KOPT-K1 (cell line): ENCODE data around the gene C19orf85.
"Not testable (repeated sequence)": the region's sequence is repeated elsewhere in the genome, so short reads cannot be mapped to it uniquely, and the experiment has no call there.

ENCODE experiments used
- H3K27ac ChIP-seq: fragments of 200-600 bp; sonication (generic); 2 replicates; pipeline ENCODE4 v1.5.1; 2016; ENCODE audit warnings: antibody characterized with exemption, mild to moderate bottlenecking, low read depth, low read length; ENCODE audit not compliant: poor library complexity, severe bottlenecking
- H3K36me3 ChIP-seq: fragments of 200-600 bp; sonication (generic); 2 replicates; pipeline ENCODE4 v1.5.1; 2017; ENCODE audit warnings: antibody characterized with exemption, mild to moderate bottlenecking, low read length, moderate library complexity; ENCODE audit not compliant: insufficient read depth
- H3K9me3 ChIP-seq: fragments of 200-600 bp; sonication (generic); 2 replicates; pipeline ENCODE4 v1.5.1; 2017; ENCODE audit warnings: antibody characterized with exemption, low read length, mild to moderate bottlenecking; ENCODE audit not compliant: insufficient read depth, poor library complexity, severe bottlenecking

The C19orf85 gene

DNA sequence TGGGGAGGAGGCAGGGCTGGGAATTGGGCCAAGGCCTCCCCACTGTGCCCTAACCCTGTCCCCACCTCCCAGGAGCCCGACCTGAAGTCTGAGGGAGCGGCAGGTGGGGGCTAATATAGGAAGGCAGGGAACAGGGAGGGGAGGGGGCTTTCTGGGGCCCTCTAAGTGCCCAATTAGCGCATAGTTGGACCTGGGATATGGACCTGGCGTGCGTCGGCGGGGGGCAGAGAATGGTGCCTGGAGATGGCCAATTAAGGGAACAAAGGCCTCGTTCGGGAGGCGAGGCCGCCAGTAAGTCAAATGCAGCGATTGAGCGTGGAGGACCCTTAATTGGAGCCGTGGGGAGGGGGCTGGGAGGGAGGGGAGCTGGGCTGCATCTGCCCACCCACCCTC lies at the start of gene C19orf85:
Gene C19orf85, minus strand, starts transcription at position 90 of the 393 bp plus-strand sequence. CDS start 197 bp downstream, outside the sequence.
- Histone ChIP-seq H3K9me3 (no peaks in the 10 kb centered on the region), H3K36me3 (no peaks in the 10 kb centered on the region), H3K27ac (no peak within 1 kb of the TSS)

DNA sequence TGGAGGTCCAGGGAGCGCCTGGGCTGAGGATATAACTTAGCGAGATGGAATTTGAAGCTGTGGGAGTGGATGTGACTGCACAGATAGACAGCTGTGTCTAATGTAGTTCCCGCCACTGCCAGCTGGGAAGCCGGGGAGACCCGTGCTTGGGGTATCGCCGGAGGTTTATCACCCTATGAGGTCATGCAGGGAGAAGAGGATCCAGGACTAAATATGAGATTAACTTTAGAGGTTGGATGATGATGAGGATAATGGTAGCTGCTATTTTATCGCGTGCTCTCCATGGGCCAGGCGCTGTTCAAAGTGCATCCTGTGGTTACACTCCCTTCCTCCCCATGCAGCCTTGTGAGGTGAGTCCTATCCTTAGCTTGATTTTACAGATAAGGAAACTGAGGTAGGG lies 43.6 kb upstream of the C19orf85 start:
- Histone ChIP-seq H3K9me3 (no peaks in the 10 kb centered on the region), H3K27ac (no peak overlapping the region), H3K36me3 (no peaks in the 10 kb centered on the region)

DNA sequence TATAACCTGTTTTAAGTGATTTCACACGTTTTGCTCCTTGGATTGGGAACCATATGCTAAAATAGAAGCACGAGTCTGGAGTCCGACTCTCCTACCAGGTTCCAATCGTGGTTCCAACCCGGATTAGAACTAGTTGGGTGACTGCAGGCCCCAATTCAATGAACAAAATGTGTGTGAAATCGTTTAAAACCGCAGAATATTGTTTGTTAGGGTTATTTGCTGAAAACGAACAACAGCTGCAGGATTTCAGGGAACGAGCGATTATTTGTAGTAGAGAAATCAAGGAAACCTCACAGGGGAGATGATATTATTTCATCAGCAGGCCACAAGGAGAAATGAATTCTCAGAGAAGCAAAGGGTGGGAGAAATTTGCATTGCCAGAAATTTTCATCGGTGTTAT lies 40.4 kb upstream of the C19orf85 start:
- no peaks in the 10 kb centered on the region for H3K36me3 ChIP-seq
- no peaks in the 10 kb centered on the region for H3K9me3 ChIP-seq
- no peak overlapping the region for H3K27ac ChIP-seq

DNA sequence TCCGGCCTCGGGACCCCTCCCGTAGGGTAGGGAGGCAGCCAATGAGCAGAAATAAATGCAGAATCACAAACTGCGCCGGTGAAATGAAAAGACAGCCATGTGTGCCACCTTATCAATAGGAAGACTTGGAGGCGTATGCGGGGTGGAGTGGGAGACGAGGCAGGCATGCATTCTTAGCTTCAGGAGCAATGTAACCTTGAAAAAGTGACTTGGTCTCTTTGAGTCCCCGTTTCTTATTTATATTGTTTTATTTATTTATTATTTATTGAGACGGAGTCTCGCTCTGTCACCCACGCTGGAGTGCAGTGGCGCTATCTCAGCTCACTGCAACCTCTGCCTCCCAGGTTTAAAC lies 39.7 kb upstream of the C19orf85 start:
- H3K27ac ChIP-seq = no peak overlapping the region

DNA sequence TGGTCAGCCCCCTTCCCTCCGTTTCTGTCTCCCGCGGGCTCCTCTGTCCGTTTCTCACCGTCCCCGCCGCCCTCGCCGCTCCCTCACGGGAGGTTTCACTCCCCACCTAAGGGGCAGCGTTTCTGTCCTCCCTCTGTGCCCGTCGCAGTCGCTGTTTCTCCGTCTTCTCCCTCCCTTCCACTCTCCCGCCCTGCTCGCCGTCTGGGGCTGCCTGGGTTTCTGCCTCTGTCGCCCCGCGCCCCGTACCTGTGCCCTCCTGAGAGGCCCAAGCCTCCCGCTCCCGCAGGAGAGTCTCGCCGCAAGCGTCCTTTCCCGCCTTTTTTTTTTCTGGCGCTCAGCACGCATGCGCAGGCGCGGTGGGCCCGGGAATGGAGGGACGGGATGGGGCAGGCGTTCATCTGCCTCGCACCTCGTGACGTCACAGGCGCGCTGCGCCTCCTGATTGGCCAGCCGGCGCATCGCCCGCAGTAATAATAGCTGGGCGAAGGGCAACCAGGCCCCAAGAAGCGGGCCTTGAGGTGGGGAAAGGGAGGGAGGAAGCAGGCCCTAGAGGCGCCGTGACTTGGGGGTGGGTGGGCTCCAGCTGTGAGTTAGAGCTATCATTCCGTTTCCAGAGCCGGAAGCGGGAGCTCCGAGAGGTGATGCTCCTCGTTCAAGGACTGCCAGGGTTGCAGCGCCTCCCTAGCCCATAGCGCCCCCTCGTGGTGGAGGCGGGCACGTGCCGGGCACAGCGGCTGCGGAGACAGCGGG lies 39.1 kb upstream of the C19orf85 start:
- Histone ChIP-seq H3K36me3 (no peaks in the 10 kb centered on the region), H3K27ac (peak overlapping the region; percentile 45), H3K9me3 (no peaks in the 10 kb centered on the region)

More for the DNA sequence above, 39.7 kb upstream of the C19orf85 start:
- Histone ChIP-seq H3K9me3 (no peaks in the 10 kb centered on the region), H3K36me3 (no peaks in the 10 kb centered on the region)

DNA sequence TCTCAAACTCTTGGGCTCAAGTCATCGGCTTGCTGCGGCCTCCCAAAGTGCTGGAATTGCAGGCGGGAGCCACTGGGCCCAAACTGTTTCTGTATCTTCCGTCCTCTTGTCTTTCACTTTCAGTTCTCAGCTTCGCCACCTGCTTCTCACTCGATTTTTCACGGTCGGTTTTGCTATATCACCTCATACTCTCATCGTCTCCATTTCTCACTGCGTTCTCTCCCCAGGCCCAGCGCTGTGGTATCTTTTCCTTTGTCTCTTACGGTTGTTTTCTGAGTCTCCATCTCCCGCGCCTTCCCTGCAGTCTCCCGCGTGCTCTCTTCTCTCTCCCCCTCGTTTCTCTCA lies 38.6 kb upstream of the C19orf85 start:
- H3K36me3 ChIP-seq = no peaks in the 10 kb centered on the region
- no peaks in the 10 kb centered on the region for H3K9me3 ChIP-seq
- H3K27ac ChIP-seq = peak overlapping the region; percentile 45

DNA sequence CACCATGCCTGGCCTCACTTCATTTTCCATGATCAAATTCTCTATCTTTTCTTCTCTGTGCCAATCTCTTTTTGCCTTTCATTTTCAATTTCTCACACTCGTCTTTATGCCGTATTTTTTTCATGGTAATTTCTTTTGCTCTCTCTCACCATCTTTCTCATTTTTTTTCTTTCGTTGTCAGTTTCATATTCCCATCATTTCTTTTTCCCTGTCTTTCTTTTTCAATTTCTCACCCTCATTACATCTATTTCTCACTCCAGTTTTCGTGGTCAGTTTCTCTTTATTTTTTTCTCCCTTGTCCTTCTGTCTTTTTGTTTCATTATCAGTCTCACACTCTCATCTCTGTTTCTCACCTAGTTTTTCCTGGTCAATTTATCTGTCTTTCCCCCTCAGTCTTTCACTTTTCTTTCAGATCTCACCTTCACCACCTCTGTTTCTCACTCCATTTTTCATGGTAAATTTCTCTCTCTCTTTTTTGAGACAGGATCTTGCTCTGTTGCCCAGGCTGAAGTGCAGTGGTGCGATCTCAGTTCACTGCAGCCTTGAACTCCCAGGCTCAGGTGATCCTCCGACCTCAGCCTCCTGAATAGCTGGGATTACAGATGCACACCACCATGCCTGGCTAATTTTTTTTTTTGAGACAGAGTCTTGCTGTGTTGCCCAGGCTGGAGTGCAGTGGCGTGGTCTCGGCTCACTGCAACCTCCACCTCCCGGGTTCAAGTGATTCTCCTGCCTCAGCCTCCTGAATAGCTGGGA lies 37.8 kb upstream of the C19orf85 start:
- Histone ChIP-seq H3K27ac (no peak overlapping the region), H3K36me3 (no peaks in the 10 kb centered on the region), H3K9me3 (no peaks in the 10 kb centered on the region)

DNA sequence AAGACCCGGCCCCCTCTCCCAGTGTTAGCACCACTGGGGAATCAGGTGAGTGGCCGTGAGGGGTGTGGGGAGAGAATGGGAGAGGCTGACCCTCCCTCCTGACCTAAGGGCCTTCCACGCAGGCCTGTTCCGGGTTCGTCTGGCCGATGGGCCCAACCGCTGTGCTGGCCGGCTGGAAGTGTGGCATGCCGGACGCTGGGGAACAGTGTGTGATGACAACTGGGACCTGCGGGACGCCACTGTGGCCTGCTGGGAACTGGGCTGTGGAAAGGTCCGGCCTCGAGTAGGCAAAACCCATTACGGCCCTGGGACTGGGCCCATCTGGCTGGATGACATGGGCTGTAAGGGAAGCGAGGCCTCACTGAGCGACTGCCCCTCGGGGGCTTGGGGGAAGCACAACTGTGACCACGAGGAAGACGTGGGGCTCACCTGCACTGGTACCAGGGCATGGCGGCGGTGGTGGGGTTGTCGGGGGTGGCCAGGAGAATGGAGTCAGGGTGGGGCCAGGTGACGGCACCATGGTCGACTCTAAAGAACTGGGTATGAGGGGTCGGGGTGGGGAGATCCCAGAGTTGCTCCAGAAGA lies 35.9 kb upstream of the C19orf85 start:
- H3K27ac ChIP-seq = no peak overlapping the region
- no peaks in the 10 kb centered on the region for H3K36me3 ChIP-seq
- no peaks in the 10 kb centered on the region for H3K9me3 ChIP-seq

DNA sequence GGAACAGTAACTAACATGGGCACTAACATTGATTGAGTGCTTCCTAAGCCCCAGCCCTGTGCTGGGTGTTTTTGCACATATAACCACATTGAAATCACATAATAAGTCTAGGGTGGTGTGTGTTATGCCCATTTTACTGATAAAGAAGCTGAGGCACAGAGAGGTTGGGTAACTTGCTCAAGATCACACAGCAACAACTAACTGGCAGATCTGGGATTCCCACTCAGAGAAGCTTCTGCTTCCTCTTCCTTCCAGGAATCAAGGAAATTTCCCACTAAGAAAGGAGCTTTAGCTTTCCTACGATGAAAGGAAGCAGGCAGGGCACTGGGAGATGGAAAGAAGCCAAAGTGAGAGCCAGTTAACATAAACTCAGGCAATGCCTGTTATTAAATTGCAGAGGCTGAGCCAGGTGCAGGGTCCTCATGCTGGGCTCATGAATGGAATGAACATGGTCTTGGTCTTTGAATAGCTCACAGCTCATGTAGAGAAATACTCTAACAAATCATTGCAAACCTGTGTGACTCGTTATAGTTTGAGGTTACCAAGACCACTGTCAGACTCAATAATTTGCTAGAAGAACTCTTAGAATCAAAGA lies 33.8 kb upstream of the C19orf85 start:
- no peak overlapping the region for H3K27ac ChIP-seq

DNA sequence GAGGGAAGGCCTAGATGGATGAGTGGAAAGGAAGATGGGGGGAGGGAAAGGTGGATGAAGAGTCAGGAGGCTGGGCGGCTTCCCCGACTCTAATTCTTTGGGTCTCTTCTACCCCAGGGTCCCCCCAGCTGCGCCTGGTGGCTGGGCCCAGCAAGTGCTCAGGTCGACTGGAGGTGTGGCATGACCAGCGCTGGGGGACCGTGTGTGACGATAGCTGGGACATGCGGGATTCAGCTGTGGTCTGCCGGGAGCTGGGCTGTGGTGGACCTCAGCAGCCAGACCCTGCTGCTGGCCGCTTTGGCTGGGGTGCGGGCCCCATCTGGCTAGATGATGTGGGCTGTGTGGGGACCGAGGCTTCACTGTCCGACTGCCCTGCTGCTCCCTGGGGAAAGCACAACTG lies 33.2 kb upstream of the C19orf85 start:
- Histone ChIP-seq H3K27ac (no peak overlapping the region), H3K9me3 (no peaks in the 10 kb centered on the region), H3K36me3 (no peaks in the 10 kb centered on the region)

More for the DNA sequence above, 33.8 kb upstream of the C19orf85 start:
- H3K36me3 ChIP-seq = no peaks in the 10 kb centered on the region
- no peaks in the 10 kb centered on the region for H3K9me3 ChIP-seq

DNA sequence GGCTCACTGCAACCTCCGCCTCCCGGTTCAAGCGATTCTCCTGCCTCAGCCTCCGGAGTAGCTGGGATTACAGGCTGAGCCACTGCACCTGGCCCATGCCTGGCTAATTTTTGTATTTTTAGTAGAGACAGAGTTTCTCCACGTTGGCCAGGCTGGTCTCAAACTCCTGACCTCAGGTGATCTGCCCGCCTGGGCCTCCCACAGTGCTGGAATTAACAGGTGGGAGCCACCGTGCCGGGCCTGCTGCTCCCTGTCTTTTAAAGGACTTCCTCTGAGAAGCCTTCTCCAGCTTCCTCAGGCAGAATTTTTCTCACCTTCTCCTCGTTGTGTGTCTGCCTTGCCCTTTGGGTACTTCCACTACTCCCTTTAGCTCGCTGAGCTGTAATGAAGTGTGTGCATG lies 32.3 kb upstream of the C19orf85 start:
- not testable (repeated sequence) for H3K36me3 ChIP-seq, H3K9me3 ChIP-seq, H3K27ac ChIP-seq

DNA sequence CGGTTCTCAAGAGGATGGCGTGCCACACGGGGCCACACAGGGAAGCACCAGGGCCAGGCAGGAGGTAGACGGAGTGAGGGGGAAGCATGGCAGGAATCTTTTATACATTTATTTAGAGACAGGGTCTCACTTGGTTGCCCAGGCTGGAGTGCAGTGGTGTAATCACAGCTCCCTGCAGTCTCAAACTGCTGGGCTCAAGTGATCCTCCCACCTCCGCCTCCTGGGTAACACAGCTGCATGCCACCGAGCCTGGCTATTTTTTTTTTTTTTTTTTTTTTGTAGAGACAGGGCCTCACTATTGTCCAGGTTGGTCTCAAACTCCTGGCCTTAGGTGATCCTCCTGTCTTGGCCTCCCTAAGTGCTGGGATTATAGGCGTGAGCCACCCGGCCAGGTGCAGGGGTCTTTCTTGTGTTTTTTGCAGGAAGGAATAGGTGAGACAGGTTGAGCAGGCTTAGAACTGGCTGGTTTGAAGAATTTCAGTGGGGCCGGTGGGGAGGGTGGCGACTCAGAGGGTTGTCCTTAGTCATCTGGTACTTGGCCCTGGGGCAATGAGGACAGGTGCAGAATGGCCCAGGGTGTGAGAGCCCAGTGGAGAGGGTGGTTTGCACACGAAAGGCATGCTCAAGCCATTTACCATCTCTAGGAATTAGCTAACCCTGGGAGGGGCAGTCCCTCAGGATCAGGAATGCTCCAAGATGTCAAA lies 31.2 kb upstream of the C19orf85 start:
- no peak overlapping the region for H3K27ac ChIP-seq
- no peaks in the 10 kb centered on the region for H3K9me3 ChIP-seq
- H3K36me3 ChIP-seq = no peaks in the 10 kb centered on the region

DNA sequence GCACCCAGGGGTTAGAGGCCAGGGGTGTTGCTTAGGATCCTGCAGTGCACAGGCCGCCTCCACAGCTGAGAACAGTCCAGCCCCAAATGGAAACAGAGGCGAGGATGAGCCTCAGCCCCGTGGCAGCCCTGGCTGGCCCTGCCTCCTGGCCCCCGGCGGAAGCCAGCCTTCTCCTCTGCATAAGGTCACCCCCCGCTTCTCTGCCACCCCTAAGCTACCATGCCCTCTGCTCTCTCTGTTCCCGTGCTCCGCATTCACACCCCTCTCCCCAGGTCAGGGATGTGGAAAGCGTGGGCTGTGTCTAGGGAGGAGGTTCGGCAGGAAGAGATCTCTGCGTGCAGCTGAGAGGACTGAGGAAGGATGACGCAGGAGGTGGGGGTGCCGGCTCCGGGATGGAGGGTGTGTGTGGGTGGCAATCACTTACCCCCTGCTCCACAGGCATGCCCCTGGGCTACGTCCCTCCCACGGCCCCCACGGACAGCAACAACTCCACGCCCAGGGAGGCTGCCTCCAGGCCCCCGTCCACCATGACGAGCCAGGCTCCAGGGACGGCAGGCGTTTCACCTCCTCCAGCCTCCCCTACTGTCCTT lies 29.7 kb upstream of the C19orf85 start:
- Histone ChIP-seq H3K36me3 (no peaks in the 10 kb centered on the region), H3K9me3 (no peaks in the 10 kb centered on the region), H3K27ac (no peak overlapping the region)

DNA sequence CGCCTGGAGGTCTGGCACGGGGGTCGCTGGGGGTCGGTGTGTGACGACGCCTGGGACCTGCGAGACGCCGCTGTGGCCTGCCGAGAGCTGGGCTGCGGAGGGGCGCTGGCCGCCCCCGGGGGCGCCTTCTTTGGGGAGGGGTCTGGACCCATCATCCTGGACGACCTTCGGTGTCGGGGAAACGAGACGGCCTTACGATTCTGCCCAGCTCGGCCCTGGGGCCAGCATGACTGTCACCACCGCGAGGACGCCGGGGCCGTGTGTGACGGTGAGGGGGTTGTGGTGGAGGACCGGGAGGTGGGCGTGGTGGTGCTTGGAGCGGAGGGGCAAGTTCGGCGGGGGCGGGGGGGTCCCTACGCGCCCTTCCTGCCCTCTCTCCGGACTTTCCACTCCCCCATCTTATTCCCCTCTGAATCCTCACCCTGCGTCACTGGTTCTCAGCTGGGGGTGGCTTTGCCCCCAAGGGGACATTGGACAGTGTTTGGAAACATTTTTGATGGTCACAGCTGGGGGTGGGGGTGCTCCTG lies 29.2 kb upstream of the C19orf85 start:
- H3K36me3 ChIP-seq = no peaks in the 10 kb centered on the region
- no peaks in the 10 kb centered on the region for H3K9me3 ChIP-seq
- H3K27ac ChIP-seq = no peak overlapping the region
